ENCODE data around the gene APCDD1L.

Gene APCDD1L

GRCh38 chr20:58503668-58504067, 11.5 kb downstream of the APCDD1L start:
- TF ChIP-seq Cebpa-rat (IDR thresholded peaks at IDR 0.05) = no peak
- no peaks in the 10 kb centered on the region for H3K27me3 ChIP-seq
- H3K4me1 ChIP-seq = peaks cover 0 to 13% (median 0%) of the 10 kb centered on the region in 10 experiments; a peak in 4 of 20 replicates
- H3K4me2 ChIP-seq = no peak overlapping the region
- peaks cover 0 to 7% (median 0%) of the 10 kb centered on the region in 11 experiments; a peak in 3 of 22 replicates for H3K36me3 ChIP-seq
- peaks cover 42 to 71% (median 58%) of the 10 kb centered on the region in 11 experiments for H3K9me3 ChIP-seq (replicated peaks in 1 of 11)
- no peak overlapping the region for H3K4me3 ChIP-seq
- H4K20me1 ChIP-seq = no peaks in the 10 kb centered on the region; a peak in 1 of 22 replicates
- no peak overlapping the region for H3K9ac ChIP-seq
- no peak overlapping the region for H3K27ac ChIP-seq

GRCh38 chr20:58500256-58500655, 14.9 kb downstream of the APCDD1L start:
- Histone ChIP-seq H3K9ac (no peak overlapping the region), H4K20me1 (no peaks in the 10 kb centered on the region; a peak in 1 of 22 replicates), H3K4me3 (no peak overlapping the region), H3K4me2 (no peak overlapping the region), H3K27me3 (no peaks in the 10 kb centered on the region), H3K9me3 (replicated peaks in 1 of 11) (peaks cover 19 to 37% (median 31%) of the 10 kb centered on the region in 11 experiments), H3K4me1 (no peaks in the 10 kb centered on the region), H3K27ac (no peak overlapping the region), H3K36me3 (peaks cover 0 to 7% (median 0%) of the 10 kb centered on the region in 11 experiments; a peak in 2 of 22 replicates)
- TF ChIP-seq Cebpa-rat (IDR thresholded peaks at IDR 0.05) = no peak

- no peak for TF ChIP-seq Cebpa-rat (IDR thresholded peaks at IDR 0.05)
- no peak overlapping the region for H3K4me3 ChIP-seq
- no peaks in the 10 kb centered on the region for H3K27me3 ChIP-seq
- H3K9ac ChIP-seq = no peak overlapping the region
- H4K20me1 ChIP-seq = no peaks in the 10 kb centered on the region; a peak in 1 of 22 replicates
- H3K9me3 ChIP-seq (replicated peaks in 1 of 11) = peaks cover 2 to 20% (median 14%) of the 10 kb centered on the region in 11 experiments; a peak in 21 of 22 replicates
- no peak overlapping the region for H3K4me2 ChIP-seq
- H3K36me3 ChIP-seq = no peaks in the 10 kb centered on the region
- no peak overlapping the region for H3K27ac ChIP-seq
- H3K4me1 ChIP-seq = no peaks in the 10 kb centered on the region
These were observed 16.6 kb downstream of the APCDD1L start for GRCh38 chr20:58498470-58499068.

- H3K4me3 ChIP-seq = no peak overlapping the region
- peaks cover 0 to 14% (median 10%) of the 10 kb centered on the region in 11 experiments; a peak in 17 of 22 replicates for H3K9me3 ChIP-seq (replicated peaks in 1 of 11)
- H3K27me3 ChIP-seq = no peaks in the 10 kb centered on the region
- H3K36me3 ChIP-seq = no peaks in the 10 kb centered on the region
- no peak overlapping the region for H3K27ac ChIP-seq
- H3K9ac ChIP-seq = no peak overlapping the region
- H3K4me1 ChIP-seq = no peaks in the 10 kb centered on the region
- no peaks in the 10 kb centered on the region; a peak in 1 of 22 replicates for H4K20me1 ChIP-seq
- TF ChIP-seq Cebpa-rat (IDR thresholded peaks at IDR 0.05) = no peak
- no peak overlapping the region for H3K4me2 ChIP-seq
These were observed 17.3 kb downstream of the APCDD1L start for GRCh38 chr20:58497724-58498469.

GRCh38 chr20:58497076-58497641, 18.0 kb downstream of the APCDD1L start:
- no peaks in the 10 kb centered on the region; a peak in 1 of 22 replicates for H4K20me1 ChIP-seq
- H3K9me3 ChIP-seq (replicated peaks in 1 of 11) = peaks cover 0 to 10% (median 5%) of the 10 kb centered on the region in 11 experiments; a peak in 9 of 22 replicates
- H3K36me3 ChIP-seq = no peaks in the 10 kb centered on the region
- no peaks in the 10 kb centered on the region for H3K27me3 ChIP-seq
- no peak overlapping the region for H3K4me3 ChIP-seq
- no peak overlapping the region for H3K27ac ChIP-seq
- H3K4me1 ChIP-seq = no peaks in the 10 kb centered on the region
- no peak for TF ChIP-seq Cebpa-rat (IDR thresholded peaks at IDR 0.05)
- no peak overlapping the region for H3K9ac ChIP-seq
- H3K4me2 ChIP-seq = no peak overlapping the region

- Histone ChIP-seq H3K27ac (no peak overlapping the region), H3K27me3 (no peaks in the 10 kb centered on the region), H3K4me2 (no peak overlapping the region), H3K9ac (no peak overlapping the region), H4K20me1 (no peaks in the 10 kb centered on the region; a peak in 1 of 22 replicates), H3K9me3 (replicated peaks in 1 of 11) (peaks cover 0 to 4% (median 0%) of the 10 kb centered on the region in 11 experiments; a peak in 6 of 22 replicates), H3K4me1 (no peaks in the 10 kb centered on the region), H3K4me3 (no peak overlapping the region), H3K36me3 (no peaks in the 10 kb centered on the region)
- no peak for TF ChIP-seq Cebpa-rat (IDR thresholded peaks at IDR 0.05)
These were observed 18.8 kb downstream of the APCDD1L start for GRCh38 chr20:58496429-58496769.

- no peaks in the 10 kb centered on the region for H3K4me1 ChIP-seq
- peaks cover 0 to 3% (median 0%) of the 10 kb centered on the region in 11 experiments; a peak in 3 of 22 replicates for H3K9me3 ChIP-seq (replicated peaks in 1 of 11)
- TF ChIP-seq Cebpa-rat (IDR thresholded peaks at IDR 0.05) = no peak
- no peak overlapping the region for H3K27ac ChIP-seq
- H3K27me3 ChIP-seq = no peaks in the 10 kb centered on the region
- no peak overlapping the region for H3K4me2 ChIP-seq
- no peaks in the 10 kb centered on the region for H3K36me3 ChIP-seq
- H4K20me1 ChIP-seq = no peaks in the 10 kb centered on the region; a peak in 1 of 22 replicates
- no peak overlapping the region for H3K4me3 ChIP-seq
- H3K9ac ChIP-seq = no peak overlapping the region
These were observed 19.4 kb downstream of the APCDD1L start for GRCh38 chr20:58495623-58496428.

- H3K4me1 ChIP-seq = no peaks in the 10 kb centered on the region
- no peak overlapping the region for H3K4me3 ChIP-seq
- no peak for TF ChIP-seq Cebpa-rat (IDR thresholded peaks at IDR 0.05)
- no peak overlapping the region for H3K9ac ChIP-seq
- H3K27ac ChIP-seq = no peak overlapping the region
- no peaks in the 10 kb centered on the region for H3K36me3 ChIP-seq
- peaks cover 0 to 10% (median 6%) of the 10 kb centered on the region in 11 experiments; a peak in 16 of 22 replicates for H3K9me3 ChIP-seq (replicated peaks in 1 of 11)
- H3K27me3 ChIP-seq = no peaks in the 10 kb centered on the region
- H3K4me2 ChIP-seq = no peak overlapping the region
- H4K20me1 ChIP-seq = no peaks in the 10 kb centered on the region; a peak in 1 of 22 replicates
These were observed 20.1 kb downstream of the APCDD1L start for GRCh38 chr20:58494923-58495622.

Data from BLaER1 treated with 17β-estradiol and CSF1 and Interleukin-3, amounts not matched to agents 10 nM and 100 nM (cell line).